Heart left ventricle (tissue), 13 donors: ENCODE data around the gene MED17.

Experiments
- CTCF ChIP-seq, 12 donors: fragments of 200-600 bp; sonication (generic) in 4 of 12; IDR thresholded peaks; one replicate each; pipeline versions ENCODE4 v1.5.0 to v1.8.0; 2018 to 2022; ENCODE audit warnings: antibody characterized with exemption in 12 of 12, mild to moderate bottlenecking in 5 of 12
- POLR2A ChIP-seq, 2 donors: fragments of 450-650 bp; IDR thresholded peaks; one replicate each; pipeline ENCODE4 v1.6.1; 2017; ENCODE audit warnings: antibody characterized with exemption in 2 of 2, mild to moderate bottlenecking in 2 of 2, moderate library complexity in 2 of 2
- donor health status: ischemic (EF 13 %, LVEDD 7.1; RV severe dilation, severe dysfunction).
- donor health status: DM: no; HTN: yes; CAD: no.
- donor health status: DM: no; HTN: no; CAD: no.
- donor health status: ischemic (EF 25% LVEDD 6.9; RV normal size, moderate dysfunction).
- donor health status: ischemic (EF 25% LVEDD 5.7; RV mildly dilated, moderate dysfunction).
- donor health status: ischemic (EF 35%, LVEDD 5.7; RV mildly dilated, moderate dysfunction).
- donor health status: nonischemic (EF 11% LVEDD 7.7; RV severe dilation, severe dysfunction).
- donor health status: DM: yes; HTN: yes; CAD: no.
- donor health status: PGD.
- donor health status: ischemic (EF 29% LVEDD 5.4; RV normal size, mild dysfunction).
- donor health status: nonischemic (EF 23%, LVEDD 6.1; RV moderate dilation, normal function).

GRCh38 chr11:93827363-93827762, 43.3 kb downstream of the MED17 start:
- TF ChIP-seq CTCF (IDR thresholded peaks at IDR 0.05) (no peak), POLR2A (IDR thresholded peaks at IDR 0.05) (no peak)
